Measurements from ENCODE around the gene RPL36.

- no peak for TF ChIP-seq CTCF (IDR thresholded peaks at IDR 0.05; ENCODE audit: poor library complexity)
- TF ChIP-seq EZH2 (IDR thresholded peaks at IDR 0.05; ENCODE audit: borderline replicate concordance), result no peak
These were observed 35.2 kb upstream of the RPL36 start for GRCh38 chr19:5654931-5655330.

Data from hepatocyte (in vitro differentiated cells).